Naive thymus-derived CD4-positive, alpha-beta T cell (primary cell): ENCODE data around the gene ZNG1A. TPM values are rescaled to one million over a fixed set of nuclear protein-coding genes. Genes with fewer than 3 reads are reported as not detected.
"Not testable (repeated sequence)": the region's sequence is repeated elsewhere in the genome, so short reads cannot be mapped to it uniquely, and the experiment has no call there.

ENCODE experiments used
- ATAC-seq: fragments of 150-1000 bp; cut with Tn5 transposase; 2 replicates; pipeline ENCODE4 v1.10.0; 2021; ENCODE audit warnings: mild to moderate bottlenecking, moderate library complexity
- CTCF ChIA-PET: fragments of 350-600 bp; sonication (Branson Sonifier 250); formaldehyde crosslinking; loops from one replicate; lab custom pipeline; 2021; ENCODE audit warnings: antibody characterized with exemption; lab: Charles Lee
- POLR2A ChIA-PET: fragments of 350-600 bp; sonication (Branson Sonifier 250); formaldehyde crosslinking; loops from one replicate; lab custom pipeline; 2021; ENCODE audit warnings: antibody characterized with exemption, inconsistent platforms; lab: Charles Lee
- DNase-seq, 9 donors: peaks; one replicate each; pipeline versions ENCODE4 v3.0.0 to v3.0.0-alpha.2; 2020 to 2022; ENCODE audit warnings: mixed read lengths in 1 of 9
- H3K27ac ChIP-seq: one replicate; pipeline ENCODE4 v1.7.0; 2013; ENCODE audit warnings: mild to moderate bottlenecking, low read depth, low read length, moderate library complexity
- H3K27me3 ChIP-seq, 2 donors: one replicate each; pipeline ENCODE4 v1.7.0; 2013; ENCODE audit warnings: low read length in 2 of 2, mild to moderate bottlenecking in 2 of 2, moderate library complexity in 2 of 2; ENCODE audit not compliant: control insufficient read depth in 2 of 2, insufficient read depth in 2 of 2
- H3K36me3 ChIP-seq, 3 experiments: 1 replicate in 2 of 3; 2 replicates in 1 of 3; pipeline ENCODE4 v1.7.0; 2013; ENCODE audit warnings: low read length in 3 of 3, mild to moderate bottlenecking in 3 of 3, moderate library complexity in 1 of 3; ENCODE audit not compliant: insufficient read depth in 3 of 3, control insufficient read depth in 2 of 3
- H3K4me1 ChIP-seq, 2 donors: one replicate each; pipeline ENCODE4 v1.7.0; 2013; ENCODE audit warnings: low read length in 2 of 2, mild to moderate bottlenecking in 2 of 2, moderate library complexity in 1 of 2; ENCODE audit not compliant: control insufficient read depth in 2 of 2, insufficient read depth in 2 of 2
- H3K4me3 ChIP-seq: 2 replicates; pipeline ENCODE4 v1.7.0; 2013; ENCODE audit warnings: mild to moderate bottlenecking, low read length
- H3K9me3 ChIP-seq, 3 experiments: 1 replicate in 2 of 3; 2 replicates in 1 of 3; pipeline ENCODE4 v1.7.0; 2013; ENCODE audit warnings: low read length in 3 of 3; ENCODE audit not compliant: control insufficient read depth in 2 of 3
- H3K27ac Mint-ChIP-seq, 9 donors: one replicate each; pipeline ENCODE4 v1.8.0; 2020 to 2022; ENCODE audit warnings: mixed read lengths in 9 of 9, mild to moderate bottlenecking in 8 of 9, moderate library complexity in 5 of 9, inconsistent platforms in 2 of 9
- H3K27me3 Mint-ChIP-seq, 5 donors: one replicate each; pipeline ENCODE4 v1.8.0; 2021 to 2022; ENCODE audit warnings: mixed read lengths in 5 of 5, mild to moderate bottlenecking in 1 of 5
- H3K36me3 Mint-ChIP-seq, 5 donors: one replicate each; pipeline ENCODE4 v1.8.0; 2020 to 2022; ENCODE audit warnings: mixed read lengths in 5 of 5, mild to moderate bottlenecking in 3 of 5, inconsistent platforms in 1 of 5
- H3K4me1 Mint-ChIP-seq, 7 donors: one replicate each; pipeline ENCODE4 v1.8.0; 2020 to 2022; ENCODE audit warnings: mixed read lengths in 7 of 7, mild to moderate bottlenecking in 3 of 7, inconsistent platforms in 1 of 7
- H3K4me3 Mint-ChIP-seq, 10 donors: one replicate each; pipeline ENCODE4 v1.8.0; 2020 to 2022; ENCODE audit warnings: mild to moderate bottlenecking in 10 of 10, mixed read lengths in 10 of 10, moderate library complexity in 6 of 10, inconsistent platforms in 2 of 10
- H3K9me3 Mint-ChIP-seq, 11 donors: one replicate each; pipeline ENCODE4 v1.8.0; 2020 to 2022; ENCODE audit warnings: mixed read lengths in 11 of 11, mild to moderate bottlenecking in 4 of 11, inconsistent platforms in 1 of 11, moderate library complexity in 1 of 11
- intact Hi-C, 2 donors: fragments of 100-400 bp; cut with micrococcal nuclease; formaldehyde crosslinking; loops; one replicate each; pipeline ENCODE4 v1.15.1; 2023
- polyA plus RNA-seq, 2 donors: library from polyadenylated mRNA; unstranded; fragments of 300-500 nt; fragmentation: Illumina TruSeq; gene quantifications; one replicate each; pipeline ENCODE4 v1.2.3, GENCODE V29; 2021
- total RNA-seq, 6 experiments: library from RNA in 5 of 6; stranded (reverse) in 5 of 6; gene quantifications; 1 replicate in 5 of 6; 2 replicates in 1 of 6; pipeline ENCODE4 v1.2.3 and lab custom pipeline; 2021 to 2026

The ZNG1A gene
- total and polyA plus RNA-seq, 7 experiments from 2014 or later: 16.4 to 30.6 (median 27.2) TPM

DNA sequence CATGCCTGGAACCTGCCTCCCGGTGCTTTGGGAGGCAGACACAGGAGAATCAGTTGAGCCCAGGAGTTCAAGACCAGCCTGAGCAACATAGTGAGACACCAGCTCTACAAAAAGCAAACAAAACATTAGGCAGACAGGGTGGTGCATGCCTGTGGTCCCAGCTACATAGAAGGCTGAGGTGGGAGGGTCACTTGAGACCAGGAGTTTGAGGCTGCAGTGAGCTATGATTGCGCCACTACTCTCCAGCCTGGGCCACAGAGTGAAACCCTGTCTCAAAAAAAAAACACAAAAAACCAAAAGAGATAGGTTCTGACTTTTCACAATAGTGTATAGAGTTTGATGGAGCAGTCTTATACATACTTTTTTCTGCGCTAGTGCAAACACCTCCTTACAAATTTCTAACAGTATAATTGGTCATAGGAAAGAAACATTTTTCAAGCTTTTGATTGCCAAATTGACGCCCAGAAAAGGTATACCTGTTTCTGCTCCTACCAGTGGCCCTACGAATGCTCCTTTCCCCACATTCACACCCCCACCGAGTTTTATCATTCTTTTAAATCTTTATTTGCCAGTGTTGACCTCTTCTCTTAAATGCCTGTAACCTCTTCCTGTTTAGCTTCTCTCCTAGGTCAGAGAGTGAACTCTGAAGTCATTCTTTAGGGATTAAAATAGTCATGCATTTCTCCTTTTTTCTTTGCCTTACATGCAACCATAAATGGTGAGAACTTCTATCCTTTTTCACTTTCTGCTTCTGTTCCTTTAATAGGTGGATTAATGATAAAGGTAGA, 43.3 kb upstream of the ZNG1A start:
- Mint-ChIP-seq H3K4me1 (peaks cover 0 to 31% (median 10%) of the 10 kb centered on the region in 7 donors), H3K36me3 (peaks cover 0 to 22% (median 0%) of the 10 kb centered on the region in 5 donors), H3K4me3 (peak overlapping the region in 2 of 10 donors; percentile 4 to 79), H3K9me3 (no peaks in the 10 kb centered on the region), H3K27me3 (peaks cover 2 to 17% (median 4%) of the 10 kb centered on the region in 5 donors), H3K27ac (peak overlapping the region in 1 of 9 donors; percentile 78)
- POLR2A ChIA-PET: interaction anchor here (0.6 kb wide), 1 partner anchor 530 kb away, joined by 4 read pairs; no protein-coding TSS in a partner anchor
- intact Hi-C loops: loop anchor here in 1 of 2 donors (2.0 kb wide), 1 partner anchor 17 kb away; no protein-coding TSS in a partner anchor
- Histone ChIP-seq H3K27ac (no peak overlapping the region), H3K4me3 (no peak overlapping the region), H3K9me3 (no peaks in the 10 kb centered on the region), H3K36me3 (no peaks in the 10 kb centered on the region), H3K4me1 (peaks cover 0 to 6% of the 10 kb centered on the region in 2 donors), H3K27me3 (no peaks in the 10 kb centered on the region)
- no peak for DNase-seq
- peak; percentile 45 for ATAC-seq
- CTCF ChIA-PET: no interaction called here

GRCh38 chr9:219670-220365, 41.0 kb upstream of the ZNG1A start:
- Mint-ChIP-seq H3K4me1 (peaks cover 0 to 48% (median 10%) of the 10 kb centered on the region in 7 donors), H3K9me3 (no peaks in the 10 kb centered on the region), H3K36me3 (peaks cover 0 to 33% (median 0%) of the 10 kb centered on the region in 5 donors), H3K27me3 (peaks cover 8 to 30% (median 12%) of the 10 kb centered on the region in 5 donors), H3K4me3 (no peak overlapping the region), H3K27ac (no peak overlapping the region)
- ChIA-PET POLR2A (interaction anchor here (0.9 kb wide), 1 partner anchor 53 kb away, joined by 4 read pairs; no protein-coding TSS in a partner anchor), CTCF (no interaction called here)
- H3K4me3 ChIP-seq: no peak overlapping the region
- H3K36me3 ChIP-seq: no peaks in the 10 kb centered on the region
- intact Hi-C loops: no loop called here
- H3K27ac ChIP-seq: no peak overlapping the region
- no peaks in the 10 kb centered on the region for H3K9me3 ChIP-seq
- H3K4me1 ChIP-seq: peaks cover 6% of the 10 kb centered on the region in 2 donors
- no peaks in the 10 kb centered on the region for H3K27me3 ChIP-seq
- no peak for ATAC-seq
- no peak for DNase-seq

GRCh38 chr9:219036-219435, 40.2 kb upstream of the ZNG1A start:
- H3K27ac ChIP-seq, CTCF ChIA-PET, H3K4me3 ChIP-seq, ATAC-seq, H3K9me3 Mint-ChIP-seq, H3K36me3 ChIP-seq, H3K4me3 Mint-ChIP-seq, POLR2A ChIA-PET, intact Hi-C loops, H3K27me3 ChIP-seq, H3K4me1 ChIP-seq, H3K27ac Mint-ChIP-seq, DNase-seq, H3K9me3 ChIP-seq: not testable (repeated sequence)
- H3K27me3 Mint-ChIP-seq: peaks cover 8 to 30% (median 12%) of the 10 kb centered on the region in 5 donors
- H3K4me1 Mint-ChIP-seq: peaks cover 0 to 48% (median 10%) of the 10 kb centered on the region in 7 donors
- H3K36me3 Mint-ChIP-seq: peaks cover 0 to 28% (median 0%) of the 10 kb centered on the region in 5 donors

- DNase-seq (no peak), ATAC-seq (no peak)
- Mint-ChIP-seq H3K4me3 (peak overlapping the region in 1 of 10 donors; percentile 20), H3K27me3 (peaks cover 9 to 30% (median 12%) of the 10 kb centered on the region in 5 donors), H3K27ac (no peak overlapping the region), H3K36me3 (peaks cover 0 to 28% (median 0%) of the 10 kb centered on the region in 5 donors), H3K4me1 (peaks cover 0 to 45% (median 8%) of the 10 kb centered on the region in 7 donors), H3K9me3 (no peaks in the 10 kb centered on the region)
- Histone ChIP-seq H3K36me3 (no peaks in the 10 kb centered on the region), H3K27me3 (no peaks in the 10 kb centered on the region), H3K9me3 (no peaks in the 10 kb centered on the region), H3K27ac (no peak overlapping the region), H3K4me1 (peaks cover 6% of the 10 kb centered on the region in 2 donors), H3K4me3 (no peak overlapping the region)
- POLR2A ChIA-PET: no interaction called here
- intact Hi-C loops: no loop called here
- CTCF ChIA-PET: interaction anchor here (1.3 kb wide), 1 partner anchor 60 kb away, joined by 5 read pairs; no protein-coding TSS in a partner anchor
These were observed 39.1 kb upstream of the ZNG1A start for GRCh38 chr9:217950-218349.

GRCh38 chr9:216866-217265, 38.0 kb upstream of the ZNG1A start:
- no peak overlapping the region for H3K4me3 ChIP-seq
- peaks cover 0 to 34% (median 7%) of the 10 kb centered on the region in 7 donors for H3K4me1 Mint-ChIP-seq
- peak overlapping the region in 3 of 10 donors; percentile 12 to 87 (median 17) for H3K4me3 Mint-ChIP-seq
- ChIA-PET CTCF (interaction anchor here (1.3 kb wide), 1 partner anchor 61 kb away, joined by 5 read pairs; no protein-coding TSS in a partner anchor), POLR2A (interaction anchor here (3.2 kb wide), 1 partner anchor 56 kb away, joined by 12 read pairs; no protein-coding TSS in a partner anchor)
- H3K9me3 Mint-ChIP-seq: no peaks in the 10 kb centered on the region
- peaks cover 0 to 25% (median 0%) of the 10 kb centered on the region in 5 donors for H3K36me3 Mint-ChIP-seq
- ATAC-seq (no peak), DNase-seq (no peak)
- peaks cover 9 to 25% (median 12%) of the 10 kb centered on the region in 5 donors for H3K27me3 Mint-ChIP-seq
- H3K9me3 ChIP-seq: no peaks in the 10 kb centered on the region
- H3K4me1 ChIP-seq: peaks cover 1 to 6% of the 10 kb centered on the region in 2 donors
- H3K27me3 ChIP-seq: no peaks in the 10 kb centered on the region
- intact Hi-C loops: no loop called here
- no peak overlapping the region for H3K27ac ChIP-seq
- H3K27ac Mint-ChIP-seq: peak overlapping the region in 2 of 9 donors; percentile 2 to 3
- no peaks in the 10 kb centered on the region for H3K36me3 ChIP-seq

DNA sequence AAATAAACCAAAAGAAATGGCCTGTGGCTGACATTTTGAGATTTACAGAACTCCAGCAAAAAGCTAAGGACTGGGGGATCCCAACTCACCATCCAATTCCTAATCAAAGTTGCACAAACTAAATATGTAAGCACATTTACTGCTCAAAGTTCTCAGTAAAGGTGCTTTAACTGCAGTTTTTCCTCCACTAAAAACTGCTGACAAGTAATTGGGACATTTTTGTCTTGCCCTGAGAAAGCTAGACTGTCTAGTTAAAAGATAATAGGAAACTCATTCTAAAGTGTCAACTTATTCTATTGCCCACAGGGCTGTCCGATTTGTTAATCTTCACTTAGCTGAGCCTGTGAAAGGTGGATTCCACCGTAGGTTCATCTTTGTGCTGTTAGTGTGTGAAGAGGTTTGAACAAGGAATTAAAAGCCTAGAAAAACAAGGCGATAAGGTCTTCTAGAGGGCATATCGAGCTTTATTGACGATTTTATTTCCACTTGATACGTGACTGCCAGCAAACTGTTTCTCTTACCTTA, 36.8 kb upstream of the ZNG1A start:
- intact Hi-C loops: loop anchor here (1.0 kb wide), 3 partner anchors 8 to 92 kb away; no protein-coding TSS in a partner anchor
- Mint-ChIP-seq H3K36me3 (peaks cover 0 to 22% (median 0%) of the 10 kb centered on the region in 5 donors), H3K9me3 (no peaks in the 10 kb centered on the region), H3K4me1 (peaks cover 0 to 29% (median 7%) of the 10 kb centered on the region in 7 donors), H3K4me3 (peak overlapping the region; percentile 81 to 92 (median 86)), H3K27ac (peak overlapping the region in 2 of 9 donors; percentile 34 to 85), H3K27me3 (peaks cover 9 to 25% (median 12%) of the 10 kb centered on the region in 5 donors)
- no peak for ATAC-seq
- POLR2A ChIA-PET: interaction anchor here (1.2 to 3.2 kb wide), 2 partner anchors 57 to 65 kb away, joined by 3 to 12 read pairs; no protein-coding TSS in a partner anchor
- Histone ChIP-seq H3K36me3 (no peaks in the 10 kb centered on the region), H3K4me3 (peak overlapping the region; percentile 56), H3K9me3 (no peaks in the 10 kb centered on the region), H3K27me3 (no peaks in the 10 kb centered on the region), H3K27ac (no peak overlapping the region), H3K4me1 (peaks cover 0 to 6% of the 10 kb centered on the region in 2 donors)
- CTCF ChIA-PET: interaction anchor here (0.6 to 0.9 kb wide), 2 partner anchors 8 to 11 kb away, joined by 3 read pairs; no protein-coding TSS in a partner anchor
- DNase-seq: no peak
